ENCODE data around the gene PLD2.

PLD2 gene

GRCh38 chr17:4851084-4851483, 44.1 kb downstream of the PLD2 start:
- Histone ChIP-seq H3K36me3 (ENCODE audit: control insufficient read depth, insufficient read depth, low read length) (no peaks in the 10 kb centered on the region), H3K27me3 (ENCODE audit: control insufficient read depth, insufficient read depth, low read length) (no peaks in the 10 kb centered on the region), H3K27ac (no peak overlapping the region), H3K4me3 (ENCODE audit: low read depth, low read length) (no peak overlapping the region), H3K4me2 (ENCODE audit: low read length) (peak overlapping the region; percentile 41), H2AFZ (no peak overlapping the region), H3K9ac (no peak overlapping the region), H3K79me2 (peaks cover 36% of the 10 kb centered on the region), H3K9me3 (ENCODE audit: control insufficient read depth, low read length) (no peaks in the 10 kb centered on the region), H3K4me1 (peaks cover 10% of the 10 kb centered on the region)
- TF ChIP-seq CTCF (IDR thresholded peaks at IDR 0.05), result no peak

DNA sequence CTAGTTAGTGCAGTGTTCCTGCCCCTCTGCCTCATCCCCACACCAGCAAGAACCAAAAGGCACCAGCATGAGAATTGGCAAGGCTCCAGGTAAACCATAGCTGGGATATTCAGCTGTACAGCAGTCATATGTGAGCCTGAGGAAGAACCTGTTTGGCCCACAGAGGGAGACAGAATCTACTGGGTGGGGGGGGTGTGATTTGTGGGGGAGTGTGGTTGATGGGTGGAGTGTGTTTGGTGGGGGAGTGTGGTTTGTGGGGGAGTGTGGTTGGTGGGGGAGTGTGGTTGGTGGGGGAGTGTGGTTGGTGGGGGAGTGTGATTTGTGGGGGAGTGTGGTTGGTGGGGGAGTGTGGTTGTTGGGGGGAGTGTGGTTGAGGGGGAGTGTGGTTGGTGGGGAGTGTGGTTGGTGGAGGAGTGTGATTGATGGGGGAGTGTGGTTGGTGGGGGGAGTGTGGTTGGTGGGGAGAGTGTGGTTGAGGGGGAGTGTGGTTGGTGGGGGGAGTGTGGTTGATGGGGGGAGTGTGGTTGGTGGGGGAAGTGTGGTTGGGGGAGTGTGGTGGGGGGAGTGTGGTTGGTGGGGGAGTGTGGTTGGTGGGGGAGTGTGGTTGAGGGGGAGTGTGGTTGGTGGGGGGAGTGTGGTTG, 45.7 kb downstream of the PLD2 start:
- no peak overlapping the region for H3K4me2 ChIP-seq (ENCODE audit: low read length)
- no peaks in the 10 kb centered on the region for H3K27me3 ChIP-seq (ENCODE audit: control insufficient read depth, insufficient read depth, low read length)
- no peak overlapping the region for H2AFZ ChIP-seq
- H3K4me3 ChIP-seq (ENCODE audit: low read depth, low read length), result no peak overlapping the region
- no peak overlapping the region for H3K27ac ChIP-seq
- no peak overlapping the region for H3K9ac ChIP-seq
- TF ChIP-seq CTCF (IDR thresholded peaks at IDR 0.05), result no peak
- H3K79me2 ChIP-seq, result peaks cover 27% of the 10 kb centered on the region
- no peaks in the 10 kb centered on the region for H3K36me3 ChIP-seq (ENCODE audit: control insufficient read depth, insufficient read depth, low read length)
- no peaks in the 10 kb centered on the region for H3K9me3 ChIP-seq (ENCODE audit: control insufficient read depth, low read length)
- H3K4me1 ChIP-seq, result peaks cover 11% of the 10 kb centered on the region

DNA sequence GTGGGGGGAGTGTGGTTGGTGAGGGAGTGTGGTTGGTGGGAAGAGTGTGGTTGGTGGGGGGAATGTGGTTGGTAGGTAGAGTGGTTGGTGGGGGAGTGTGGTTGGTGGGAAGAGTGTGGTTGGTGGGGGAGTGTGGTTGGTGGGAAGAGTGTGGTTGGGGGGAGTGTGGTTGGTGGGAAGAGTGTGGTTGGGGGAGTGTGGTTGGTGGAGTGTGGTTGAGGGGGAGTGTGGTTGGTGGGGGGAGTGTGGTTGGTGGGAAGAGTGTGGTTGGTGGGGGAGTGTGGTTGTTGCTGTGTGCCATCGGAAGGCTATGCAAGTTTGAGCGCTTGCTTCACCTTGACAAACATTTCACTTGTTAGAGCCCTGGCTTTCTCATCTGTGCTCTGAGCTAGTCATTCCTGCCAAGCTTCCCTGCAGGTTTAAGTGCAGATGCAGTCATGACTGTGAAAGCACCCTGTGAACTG, 46.3 kb downstream of the PLD2 start:
- no peak overlapping the region for H2AFZ ChIP-seq
- H3K27ac ChIP-seq, result no peak overlapping the region
- no peak for TF ChIP-seq CTCF (IDR thresholded peaks at IDR 0.05)
- no peak overlapping the region for H3K9ac ChIP-seq
- no peaks in the 10 kb centered on the region for H3K36me3 ChIP-seq (ENCODE audit: control insufficient read depth, insufficient read depth, low read length)
- peaks cover 15% of the 10 kb centered on the region for H3K4me1 ChIP-seq
- no peaks in the 10 kb centered on the region for H3K9me3 ChIP-seq (ENCODE audit: control insufficient read depth, low read length)
- H3K27me3 ChIP-seq (ENCODE audit: control insufficient read depth, insufficient read depth, low read length), result no peaks in the 10 kb centered on the region
- no peak overlapping the region for H3K4me2 ChIP-seq (ENCODE audit: low read length)
- H3K4me3 ChIP-seq (ENCODE audit: low read depth, low read length), result no peak overlapping the region
- peaks cover 29% of the 10 kb centered on the region for H3K79me2 ChIP-seq

- no peak overlapping the region for H3K27ac ChIP-seq
- no peaks in the 10 kb centered on the region for H3K27me3 ChIP-seq (ENCODE audit: control insufficient read depth, insufficient read depth, low read length)
- no peak for TF ChIP-seq CTCF (IDR thresholded peaks at IDR 0.05)
- H3K9ac ChIP-seq, result no peak overlapping the region
- H2AFZ ChIP-seq, result no peak overlapping the region
- H3K4me3 ChIP-seq (ENCODE audit: low read depth, low read length), result no peak overlapping the region
- no peak overlapping the region for H3K4me2 ChIP-seq (ENCODE audit: low read length)
- peaks cover 32% of the 10 kb centered on the region for H3K79me2 ChIP-seq
- H3K36me3 ChIP-seq (ENCODE audit: control insufficient read depth, insufficient read depth, low read length), result no peaks in the 10 kb centered on the region
- no peaks in the 10 kb centered on the region for H3K9me3 ChIP-seq (ENCODE audit: control insufficient read depth, low read length)
- H3K4me1 ChIP-seq, result peaks cover 21% of the 10 kb centered on the region
Measured at GRCh38 chr17:4854111-4854681, 47.2 kb downstream of the PLD2 start.
